Body of pancreas (tissue), 4 donors: ENCODE measurements around the gene RAB2B. TPM values are rescaled to one million over a fixed set of nuclear protein-coding genes. Genes with fewer than 3 reads are reported as not detected.

Experiments used
- ATAC-seq: fragments of 150-250 bp; one replicate; pipeline ENCODE4 v1.9.1; 2016
- DNase-seq, 4 donors: peaks; one replicate each; pipeline ENCODE4 v3.0.0-alpha.2; 2019
- H3K27ac ChIP-seq, 4 donors: fragments of 200-600 bp; sonication (generic); 1 replicate in 3 of 4; 2 replicates in 1 of 4; pipeline versions ENCODE4 v1.5.1 to v1.6.1; 2016 to 2019; ENCODE audit warnings: mild to moderate bottlenecking in 1 of 4, mixed read lengths in 1 of 4, moderate library complexity in 1 of 4
- H3K27me3 ChIP-seq, 2 donors: fragments of 200-600 bp; sonication (generic); one replicate each; pipeline ENCODE4 v1.6.0; 2016; ENCODE audit warnings: mild to moderate bottlenecking in 1 of 2
- H3K36me3 ChIP-seq, 2 donors: fragments of 200-600 bp; sonication (generic); replicated peaks in 1 of 2; 2 replicates each; pipeline ENCODE4 v1.5.1; 2016; ENCODE audit warnings: low read depth in 2 of 2; ENCODE audit not compliant: insufficient read depth in 1 of 2
- H3K4me1 ChIP-seq: fragments of 200-600 bp; sonication (generic); one replicate; pipeline ENCODE4 v1.6.0; 2016
- H3K4me3 ChIP-seq, 2 donors: fragments of 200-600 bp; sonication (generic); 1 replicate in 1 of 2; 2 replicates in 1 of 2; pipeline ENCODE4 v1.5.1; 2016 to 2019
- H3K9me3 ChIP-seq, 3 donors: fragments of 200-600 bp; sonication (generic); 1 replicate in 2 of 3; 2 replicates in 1 of 3; pipeline ENCODE4 v1.5.1; 2016
- CTCF ChIP-seq, 7 experiments: fragments of 450-650 bp in 4 of 7; fragments of 200-600 bp in 3 of 7; sonication (generic) in 3 of 7; IDR thresholded peaks; one replicate each; pipeline ENCODE4 v1.5.1; 2016 to 2019; ENCODE audit warnings: antibody characterized with exemption in 7 of 7
- POLR2A ChIP-seq, 3 donors: fragments of 450-650 bp; IDR thresholded peaks; one replicate each; pipeline ENCODE4 v1.6.1; 2016; ENCODE audit warnings: antibody characterized with exemption in 3 of 3, mild to moderate bottlenecking in 2 of 3
- WGBS, 2 donors: methylation state at CpG; one replicate each; pipeline ENCODE4 v1.1.5; 2017; 5-methylcytosine and 5-hydroxymethylcytosine counted together
- intact Hi-C: fragments of 100-400 bp; cut with DNase I; formaldehyde crosslinking; loops from one replicate; pipeline ENCODE4 v1.15.1; 2023
- total RNA-seq, 2 donors: library from RNA; depleted of rRNA; stranded (reverse); fragments of >200 nt; gene quantifications; one replicate each; pipeline ENCODE4 v1.1.0, GENCODE V29; 2016

Gene RAB2B
- total RNA-seq, 2 donors from 2014 or later = 13.5 to 15.6 TPM

- intact Hi-C loops = no loop called here
- no peak for DNase-seq
- Histone ChIP-seq H3K9me3 (no peaks in the 10 kb centered on the region), H3K4me3 (no peak overlapping the region), H3K27ac (no peak overlapping the region), H3K4me1 (peaks cover 9% of the 10 kb centered on the region), H3K36me3 (no peaks in the 10 kb centered on the region), H3K27me3 (no peaks in the 10 kb centered on the region)
- ATAC-seq = no peak
- TF ChIP-seq CTCF (IDR thresholded peaks at IDR 0.05) (no peak), POLR2A (IDR thresholded peaks at IDR 0.05) (no peak)
- WGBS, 2 donors = 78 to 83% methylated on average over 6 of the region's 7 CpGs
These were observed 46.4 kb upstream of the RAB2B start for GRCh38 chr14:21523203-21523602.

GRCh38 chr14:21521501-21521900 is 44.7 kb upstream of the RAB2B start:
- TF ChIP-seq CTCF (IDR thresholded peaks at IDR 0.05) (no peak), POLR2A (IDR thresholded peaks at IDR 0.05) (no peak)
- DNase-seq (no peak), ATAC-seq (no peak)
- intact Hi-C loops = no loop called here
- Histone ChIP-seq H3K36me3 (no peaks in the 10 kb centered on the region), H3K27me3 (no peaks in the 10 kb centered on the region), H3K4me1 (peaks cover under 1% of the 10 kb centered on the region), H3K4me3 (no peak overlapping the region), H3K9me3 (no peaks in the 10 kb centered on the region), H3K27ac (no peak overlapping the region)
- WGBS, 2 donors = 76 to 91% methylated on average over 2 of the region's 2 CpGs

GRCh38 chr14:21520767-21521166 is 44.0 kb upstream of the RAB2B start:
- intact Hi-C loops = no loop called here
- no peak for ATAC-seq
- H3K4me3 ChIP-seq = no peak overlapping the region
- 38 to 41% methylated on average over 1 of the region's 1 CpG for WGBS, 2 donors
- no peaks in the 10 kb centered on the region for H3K36me3 ChIP-seq
- no peaks in the 10 kb centered on the region for H3K4me1 ChIP-seq
- TF ChIP-seq CTCF (IDR thresholded peaks at IDR 0.05) (no peak), POLR2A (IDR thresholded peaks at IDR 0.05) (no peak)
- H3K27me3 ChIP-seq = no peaks in the 10 kb centered on the region
- no peaks in the 10 kb centered on the region for H3K9me3 ChIP-seq
- H3K27ac ChIP-seq = no peak overlapping the region
- DNase-seq = no peak

- Histone ChIP-seq H3K27me3 (no peaks in the 10 kb centered on the region), H3K9me3 (no peaks in the 10 kb centered on the region), H3K27ac (no peak overlapping the region), H3K4me3 (no peak overlapping the region), H3K4me1 (no peaks in the 10 kb centered on the region), H3K36me3 (no peaks in the 10 kb centered on the region)
- WGBS, 2 donors = 75 to 76% methylated on average over 2 of the region's 2 CpGs
- ATAC-seq (no peak), DNase-seq (no peak)
- no peak for TF ChIP-seq POLR2A (IDR thresholded peaks at IDR 0.05)
- TF ChIP-seq CTCF (IDR thresholded peaks at IDR 0.05) = no peak
- intact Hi-C loops = no loop called here
These were observed 42.0 kb upstream of the RAB2B start for GRCh38 chr14:21518725-21519124.

- 93 to 95% methylated on average over 1 of the region's 1 CpG for WGBS, 2 donors
These were observed 37.6 kb upstream of the RAB2B start for GRCh38 chr14:21514341-21514740.

More at GRCh38 chr14:21514341-21514740, 37.6 kb upstream of the RAB2B start:
- H3K36me3 ChIP-seq = no peaks in the 10 kb centered on the region
- DNase-seq (no peak), ATAC-seq (no peak)
- no peaks in the 10 kb centered on the region for H3K27me3 ChIP-seq
- intact Hi-C loops = no loop called here
- TF ChIP-seq CTCF (IDR thresholded peaks at IDR 0.05) (no peak), POLR2A (IDR thresholded peaks at IDR 0.05) (no peak)
- no peak overlapping the region for H3K4me3 ChIP-seq
- peaks cover 16% of the 10 kb centered on the region for H3K4me1 ChIP-seq
- H3K27ac ChIP-seq = no peak overlapping the region
- H3K9me3 ChIP-seq = no peaks in the 10 kb centered on the region
